ENCODE measurements around the gene INTS14. TPM values are rescaled to one million over a fixed set of nuclear protein-coding genes. Genes with fewer than 3 reads are reported as not detected.

Gene INTS14
- total RNA-seq, 1 experiment from 2014 or later, result 28.3 TPM

- ChIA-PET CTCF (interaction anchor here (2.0 kb wide), 1 partner anchor 180 kb away, joined by 6 read pairs; no protein-coding TSS in a partner anchor), POLR2A (no interaction called here)
- H3K4me1 Mint-ChIP-seq, result peaks cover 4% of the 10 kb centered on the region
- ATAC-seq (no peak), DNase-seq (ENCODE audit: low spot score) (no peak)
- H3K27ac Mint-ChIP-seq, result no peak overlapping the region
- H3K9me3 Mint-ChIP-seq, result no peaks in the 10 kb centered on the region; the same call in 1 of the 2 replicates
- no peaks in the 10 kb centered on the region for H3K27me3 Mint-ChIP-seq (ENCODE audit: low read depth)
- TF ChIP-seq STAT6 (CRISPR knock-in tag; conservative IDR thresholded peaks at IDR 0.05; ENCODE audit: low read depth) (no peak), NFE2L1 (CRISPR knock-in tag; IDR thresholded peaks at IDR 0.05) (no peak), EMX1 (CRISPR knock-in tag; IDR thresholded peaks at IDR 0.05) (no peak), CREM (CRISPR knock-in tag; IDR thresholded peaks at IDR 0.05) (no peak), TEAD4 (CRISPR knock-in tag; IDR thresholded peaks at IDR 0.05) (no peak), E2F5 (CRISPR knock-in tag; IDR thresholded peaks at IDR 0.05) (no peak), RELA (CRISPR knock-in tag; IDR thresholded peaks at IDR 0.05; ENCODE audit: borderline replicate concordance) (no peak), IRF2 (CRISPR knock-in tag; IDR thresholded peaks at IDR 0.05; ENCODE audit: borderline replicate concordance, low read depth) (no peak)
- TF ChIP-seq, protein P1, sequence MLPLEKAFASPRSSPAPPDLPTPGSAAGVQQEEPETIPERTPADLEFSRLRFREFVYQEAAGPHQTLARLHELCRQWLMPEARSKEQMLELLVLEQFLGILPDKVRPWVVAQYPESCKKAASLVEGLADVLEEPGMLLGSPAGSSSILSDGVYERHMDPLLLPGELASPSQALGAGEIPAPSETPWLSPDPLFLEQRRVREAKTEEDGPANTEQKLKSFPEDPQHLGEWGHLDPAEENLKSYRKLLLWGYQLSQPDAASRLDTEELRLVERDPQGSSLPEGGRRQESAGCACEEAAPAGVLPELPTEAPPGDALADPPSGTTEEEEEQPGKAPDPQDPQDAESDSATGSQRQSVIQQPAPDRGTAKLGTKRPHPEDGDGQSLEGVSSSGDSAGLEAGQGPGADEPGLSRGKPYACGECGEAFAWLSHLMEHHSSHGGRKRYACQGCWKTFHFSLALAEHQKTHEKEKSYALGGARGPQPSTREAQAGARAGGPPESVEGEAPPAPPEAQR (CRISPR knock-in tag; IDR thresholded peaks at IDR 0.05), result no peak
- TF ChIP-seq, protein P2, sequence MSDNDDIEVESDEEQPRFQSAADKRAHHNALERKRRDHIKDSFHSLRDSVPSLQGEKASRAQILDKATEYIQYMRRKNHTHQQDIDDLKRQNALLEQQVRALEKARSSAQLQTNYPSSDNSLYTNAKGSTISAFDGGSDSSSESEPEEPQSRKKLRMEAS (CRISPR knock-in tag; IDR thresholded peaks at IDR 0.05), result no peak
- TF ChIP-seq, protein P3, sequence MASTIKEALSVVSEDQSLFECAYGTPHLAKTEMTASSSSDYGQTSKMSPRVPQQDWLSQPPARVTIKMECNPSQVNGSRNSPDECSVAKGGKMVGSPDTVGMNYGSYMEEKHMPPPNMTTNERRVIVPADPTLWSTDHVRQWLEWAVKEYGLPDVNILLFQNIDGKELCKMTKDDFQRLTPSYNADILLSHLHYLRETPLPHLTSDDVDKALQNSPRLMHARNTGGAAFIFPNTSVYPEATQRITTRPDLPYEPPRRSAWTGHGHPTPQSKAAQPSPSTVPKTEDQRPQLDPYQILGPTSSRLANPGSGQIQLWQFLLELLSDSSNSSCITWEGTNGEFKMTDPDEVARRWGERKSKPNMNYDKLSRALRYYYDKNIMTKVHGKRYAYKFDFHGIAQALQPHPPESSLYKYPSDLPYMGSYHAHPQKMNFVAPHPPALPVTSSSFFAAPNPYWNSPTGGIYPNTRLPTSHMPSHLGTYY (CRISPR knock-in tag; IDR thresholded peaks at IDR 0.05), result no peak
- TF ChIP-seq, protein P4, sequence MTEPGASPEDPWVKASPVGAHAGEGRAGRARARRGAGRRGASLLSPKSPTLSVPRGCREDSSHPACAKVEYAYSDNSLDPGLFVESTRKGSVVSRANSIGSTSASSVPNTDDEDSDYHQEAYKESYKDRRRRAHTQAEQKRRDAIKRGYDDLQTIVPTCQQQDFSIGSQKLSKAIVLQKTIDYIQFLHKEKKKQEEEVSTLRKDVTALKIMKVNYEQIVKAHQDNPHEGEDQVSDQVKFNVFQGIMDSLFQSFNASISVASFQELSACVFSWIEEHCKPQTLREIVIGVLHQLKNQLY (CRISPR knock-in tag; IDR thresholded peaks at IDR 0.05), result no peak
- H3K36me3 Mint-ChIP-seq, result no peaks in the 10 kb centered on the region
- no peak overlapping the region for H3K4me3 Mint-ChIP-seq
Observed at GRCh38 chr15:65644282-65644681, 33.4 kb upstream of the INTS14 start.

GRCh38 chr15:65642594-65642993, 31.7 kb upstream of the INTS14 start:
- DNase-seq (ENCODE audit: low spot score) (no peak), ATAC-seq (no peak)
- H3K27ac Mint-ChIP-seq, result no peak overlapping the region
- no peaks in the 10 kb centered on the region for H3K27me3 Mint-ChIP-seq (ENCODE audit: low read depth)
- no peaks in the 10 kb centered on the region for H3K36me3 Mint-ChIP-seq
- H3K4me3 Mint-ChIP-seq, result no peak overlapping the region
- no peaks in the 10 kb centered on the region; the same call in 1 of the 2 replicates for H3K9me3 Mint-ChIP-seq
- CTCF ChIA-PET, result interaction anchor here (1.3 to 1.5 kb wide), 2 partner anchors 51 to 187 kb away, joined by 3 read pairs; no protein-coding TSS in a partner anchor
- TF ChIP-seq, protein P5, sequence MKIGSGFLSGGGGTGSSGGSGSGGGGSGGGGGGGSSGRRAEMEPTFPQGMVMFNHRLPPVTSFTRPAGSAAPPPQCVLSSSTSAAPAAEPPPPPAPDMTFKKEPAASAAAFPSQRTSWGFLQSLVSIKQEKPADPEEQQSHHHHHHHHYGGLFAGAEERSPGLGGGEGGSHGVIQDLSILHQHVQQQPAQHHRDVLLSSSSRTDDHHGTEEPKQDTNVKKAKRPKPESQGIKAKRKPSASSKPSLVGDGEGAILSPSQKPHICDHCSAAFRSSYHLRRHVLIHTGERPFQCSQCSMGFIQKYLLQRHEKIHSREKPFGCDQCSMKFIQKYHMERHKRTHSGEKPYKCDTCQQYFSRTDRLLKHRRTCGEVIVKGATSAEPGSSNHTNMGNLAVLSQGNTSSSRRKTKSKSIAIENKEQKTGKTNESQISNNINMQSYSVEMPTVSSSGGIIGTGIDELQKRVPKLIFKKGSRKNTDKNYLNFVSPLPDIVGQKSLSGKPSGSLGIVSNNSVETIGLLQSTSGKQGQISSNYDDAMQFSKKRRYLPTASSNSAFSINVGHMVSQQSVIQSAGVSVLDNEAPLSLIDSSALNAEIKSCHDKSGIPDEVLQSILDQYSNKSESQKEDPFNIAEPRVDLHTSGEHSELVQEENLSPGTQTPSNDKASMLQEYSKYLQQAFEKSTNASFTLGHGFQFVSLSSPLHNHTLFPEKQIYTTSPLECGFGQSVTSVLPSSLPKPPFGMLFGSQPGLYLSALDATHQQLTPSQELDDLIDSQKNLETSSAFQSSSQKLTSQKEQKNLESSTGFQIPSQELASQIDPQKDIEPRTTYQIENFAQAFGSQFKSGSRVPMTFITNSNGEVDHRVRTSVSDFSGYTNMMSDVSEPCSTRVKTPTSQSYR (CRISPR knock-in tag; IDR thresholded peaks at IDR 0.05), result no peak
- TF ChIP-seq ZNF121 (CRISPR knock-in tag; IDR thresholded peaks at IDR 0.05) (no peak), ZNF138 (CRISPR knock-in tag; conservative IDR thresholded peaks at IDR 0.05) (no peak), AFF4 (CRISPR knock-in tag; IDR thresholded peaks at IDR 0.05; ENCODE audit: borderline replicate concordance) (no peak), NR2C2 (CRISPR knock-in tag; IDR thresholded peaks at IDR 0.05) (no peak), CBFB (CRISPR knock-in tag; IDR thresholded peaks at IDR 0.05; ENCODE audit: low read depth) (no peak), SMAD3 (CRISPR knock-in tag; IDR thresholded peaks at IDR 0.05; ENCODE audit: borderline replicate concordance) (no peak), ZNF671 (CRISPR knock-in tag; IDR thresholded peaks at IDR 0.05) (no peak), JAZF1 (CRISPR knock-in tag; IDR thresholded peaks at IDR 0.05) (no peak)
- POLR2A ChIA-PET, result interaction anchor here (0.9 kb wide), 1 partner anchor 32 kb away, joined by 3 read pairs; the partner anchor contains the start of gene INTS14
- peaks cover 11% of the 10 kb centered on the region for H3K4me1 Mint-ChIP-seq
